ENCODE data around the gene PRDX5. TPM values are rescaled to one million over a fixed set of nuclear protein-coding genes. Genes with fewer than 3 reads are reported as not detected.

Gene PRDX5
- polyA plus RNA-seq, 4 donors: 229 to 668 (median 548) TPM

GRCh38 chr11:64364435-64364834, 46.5 kb downstream of the PRDX5 start:
- no peak overlapping the region for H3K27ac ChIP-seq (ENCODE audit: low read depth in 1 of 3, low read length in 2 of 3)
- no peak for FAIRE-seq

GRCh38 chr11:64364911-64365310, 47.0 kb downstream of the PRDX5 start:
- no peak for DNase-seq
- Histone ChIP-seq H3K4me1 (ENCODE audit: control insufficient read depth in 3 of 3, insufficient read depth in 2 of 3, low read depth in 1 of 3, low read length in 2 of 3) (peaks cover 0 to 2% (median under 1%) of the 10 kb centered on the region in 3 donors), H3K27me3 (ENCODE audit: control insufficient read depth in 3 of 3, insufficient read depth in 3 of 3, low read length in 3 of 3) (peaks cover 0 to 9% (median 0%) of the 10 kb centered on the region in 3 donors), H3K27ac (ENCODE audit: low read depth in 1 of 3, low read length in 2 of 3) (no peak overlapping the region), H3K36me3 (ENCODE audit: control insufficient read depth in 3 of 3, insufficient read depth in 2 of 3, low read depth in 1 of 3, low read length in 3 of 3) (peaks cover 28 to 82% (median 42%) of the 10 kb centered on the region in 3 donors), H3K9me3 (ENCODE audit: control insufficient read depth in 2 of 2, insufficient read depth in 1 of 2, low read depth in 1 of 2, low read length in 1 of 2) (no peaks in the 10 kb centered on the region), H3K4me3 (ENCODE audit: low read depth in 1 of 3, low read length in 3 of 3) (no peak overlapping the region)
- no peak for FAIRE-seq
- 83 to 96% (median 86%) methylated on average over 4 of the region's 4 CpGs for WGBS, 3 donors

More at GRCh38 chr11:64364435-64364834, 46.5 kb downstream of the PRDX5 start:
- no peaks in the 10 kb centered on the region for H3K9me3 ChIP-seq (ENCODE audit: control insufficient read depth in 2 of 2, insufficient read depth in 1 of 2, low read depth in 1 of 2, low read length in 1 of 2)
- peaks cover 28 to 78% (median 37%) of the 10 kb centered on the region in 3 donors for H3K36me3 ChIP-seq (ENCODE audit: control insufficient read depth in 3 of 3, insufficient read depth in 2 of 3, low read depth in 1 of 3, low read length in 3 of 3)
- H3K27me3 ChIP-seq (ENCODE audit: control insufficient read depth in 3 of 3, insufficient read depth in 3 of 3, low read length in 3 of 3): peaks cover 0 to 9% (median 0%) of the 10 kb centered on the region in 3 donors
- peaks cover 2 to 7% (median 2%) of the 10 kb centered on the region in 3 donors for H3K4me1 ChIP-seq (ENCODE audit: control insufficient read depth in 3 of 3, insufficient read depth in 2 of 3, low read depth in 1 of 3, low read length in 2 of 3)
- H3K4me3 ChIP-seq (ENCODE audit: low read depth in 1 of 3, low read length in 3 of 3): no peak overlapping the region
- 83 to 92% (median 86%) methylated on average over 6 of the region's 6 CpGs for WGBS, 3 donors
- no peak for DNase-seq

- no peak for DNase-seq
- no peaks in the 10 kb centered on the region for H3K4me1 ChIP-seq (ENCODE audit: control insufficient read depth in 3 of 3, insufficient read depth in 2 of 3, low read depth in 1 of 3, low read length in 2 of 3)
- H3K36me3 ChIP-seq (ENCODE audit: control insufficient read depth in 3 of 3, insufficient read depth in 2 of 3, low read depth in 1 of 3, low read length in 3 of 3): peaks cover 27 to 77% (median 46%) of the 10 kb centered on the region in 3 donors
- FAIRE-seq: no peak
- H3K27ac ChIP-seq (ENCODE audit: low read depth in 1 of 3, low read length in 2 of 3): no peak overlapping the region
- H3K4me3 ChIP-seq (ENCODE audit: low read depth in 1 of 3, low read length in 3 of 3): no peak overlapping the region
- no peaks in the 10 kb centered on the region for H3K9me3 ChIP-seq (ENCODE audit: control insufficient read depth in 2 of 2, insufficient read depth in 1 of 2, low read depth in 1 of 2, low read length in 1 of 2)
- H3K27me3 ChIP-seq (ENCODE audit: control insufficient read depth in 3 of 3, insufficient read depth in 3 of 3, low read length in 3 of 3): peaks cover 0 to 9% (median 0%) of the 10 kb centered on the region in 3 donors
- WGBS, 3 donors: 89 to 96% (median 94%) methylated on average over 1 of the region's 1 CpG
Observed at GRCh38 chr11:64366751-64367150, 48.8 kb downstream of the PRDX5 start.

GRCh38 chr11:64367931-64368672, 50.2 kb downstream of the PRDX5 start:
- FAIRE-seq (no peak), DNase-seq (no peak)
- Histone ChIP-seq H3K4me3 (ENCODE audit: low read depth in 1 of 3, low read length in 3 of 3) (no peak overlapping the region), H3K36me3 (ENCODE audit: control insufficient read depth in 3 of 3, insufficient read depth in 2 of 3, low read depth in 1 of 3, low read length in 3 of 3) (peaks cover 22 to 64% (median 43%) of the 10 kb centered on the region in 3 donors), H3K4me1 (ENCODE audit: control insufficient read depth in 3 of 3, insufficient read depth in 2 of 3, low read depth in 1 of 3, low read length in 2 of 3) (no peaks in the 10 kb centered on the region), H3K9me3 (ENCODE audit: control insufficient read depth in 2 of 2, insufficient read depth in 1 of 2, low read depth in 1 of 2, low read length in 1 of 2) (peaks cover 0 to 4% of the 10 kb centered on the region in 2 donors), H3K27ac (ENCODE audit: low read depth in 1 of 3, low read length in 2 of 3) (no peak overlapping the region), H3K27me3 (ENCODE audit: control insufficient read depth in 3 of 3, insufficient read depth in 3 of 3, low read length in 3 of 3) (peaks cover 0 to 9% (median 0%) of the 10 kb centered on the region in 3 donors)
- 90 to 97% (median 96%) methylated on average over 41 to 46 of the region's 46 CpGs for WGBS, 3 donors

- H3K4me3 ChIP-seq (ENCODE audit: low read depth in 1 of 3, low read length in 3 of 3): no peak overlapping the region
- DNase-seq (no peak), FAIRE-seq (no peak)
- H3K27ac ChIP-seq (ENCODE audit: low read depth in 1 of 3, low read length in 2 of 3): no peak overlapping the region
- H3K36me3 ChIP-seq (ENCODE audit: control insufficient read depth in 3 of 3, insufficient read depth in 2 of 3, low read depth in 1 of 3, low read length in 3 of 3): peaks cover 21 to 59% (median 42%) of the 10 kb centered on the region in 3 donors
- H3K27me3 ChIP-seq (ENCODE audit: control insufficient read depth in 3 of 3, insufficient read depth in 3 of 3, low read length in 3 of 3): peaks cover 0 to 9% (median 0%) of the 10 kb centered on the region in 3 donors
- 91 to 96% (median 94%) methylated on average over 28 of the region's 28 CpGs for WGBS, 3 donors
- H3K4me1 ChIP-seq (ENCODE audit: control insufficient read depth in 3 of 3, insufficient read depth in 2 of 3, low read depth in 1 of 3, low read length in 2 of 3): no peaks in the 10 kb centered on the region
- peaks cover 0 to 4% of the 10 kb centered on the region in 2 donors for H3K9me3 ChIP-seq (ENCODE audit: control insufficient read depth in 2 of 2, insufficient read depth in 1 of 2, low read depth in 1 of 2, low read length in 1 of 2)
Observed at GRCh38 chr11:64368673-64369074, 50.8 kb downstream of the PRDX5 start.

GRCh38 chr11:64369440-64370421, 51.8 kb downstream of the PRDX5 start:
- H3K36me3 ChIP-seq (ENCODE audit: control insufficient read depth in 3 of 3, insufficient read depth in 2 of 3, low read depth in 1 of 3, low read length in 3 of 3): peaks cover 19 to 54% (median 42%) of the 10 kb centered on the region in 3 donors
- H3K4me1 ChIP-seq (ENCODE audit: control insufficient read depth in 3 of 3, insufficient read depth in 2 of 3, low read depth in 1 of 3, low read length in 2 of 3): no peaks in the 10 kb centered on the region
- 90 to 96% (median 95%) methylated on average over 75 to 82 of the region's 82 CpGs for WGBS, 3 donors
- H3K27ac ChIP-seq (ENCODE audit: low read depth in 1 of 3, low read length in 2 of 3): no peak overlapping the region
- peaks cover 0 to 4% of the 10 kb centered on the region in 2 donors for H3K9me3 ChIP-seq (ENCODE audit: control insufficient read depth in 2 of 2, insufficient read depth in 1 of 2, low read depth in 1 of 2, low read length in 1 of 2)
- DNase-seq (no peak), FAIRE-seq (no peak)
- H3K4me3 ChIP-seq (ENCODE audit: low read depth in 1 of 3, low read length in 3 of 3): no peak overlapping the region
- peaks cover 0 to 9% (median 0%) of the 10 kb centered on the region in 3 donors for H3K27me3 ChIP-seq (ENCODE audit: control insufficient read depth in 3 of 3, insufficient read depth in 3 of 3, low read length in 3 of 3)

GRCh38 chr11:64371201-64371600, 53.3 kb downstream of the PRDX5 start:
- Histone ChIP-seq H3K4me1 (ENCODE audit: control insufficient read depth in 3 of 3, insufficient read depth in 2 of 3, low read depth in 1 of 3, low read length in 2 of 3) (no peaks in the 10 kb centered on the region), H3K27ac (ENCODE audit: low read depth in 1 of 3, low read length in 2 of 3) (no peak overlapping the region), H3K9me3 (ENCODE audit: control insufficient read depth in 2 of 2, insufficient read depth in 1 of 2, low read depth in 1 of 2, low read length in 1 of 2) (peaks cover 0 to 4% of the 10 kb centered on the region in 2 donors), H3K36me3 (ENCODE audit: control insufficient read depth in 3 of 3, insufficient read depth in 2 of 3, low read depth in 1 of 3, low read length in 3 of 3) (peaks cover 17 to 41% (median 34%) of the 10 kb centered on the region in 3 donors), H3K27me3 (ENCODE audit: control insufficient read depth in 3 of 3, insufficient read depth in 3 of 3, low read length in 3 of 3) (peaks cover 0 to 9% (median 0%) of the 10 kb centered on the region in 3 donors), H3K4me3 (ENCODE audit: low read depth in 1 of 3, low read length in 3 of 3) (no peak overlapping the region)
- FAIRE-seq (no peak), DNase-seq (no peak)
- WGBS, 3 donors: 84 to 93% (median 93%) methylated on average over 18 to 22 of the region's 22 CpGs
